Common myeloid progenitor, CD34-positive (primary cell): ENCODE results near the gene ARHGAP15.

Experiments used
- CTCF ChIA-PET: fragments of 350-600 bp; sonication (Branson Sonifier 250); formaldehyde crosslinking; loops from one replicate; lab custom pipeline; 2021; ENCODE audit warnings: antibody characterized with exemption; lab: Charles Lee
- POLR2A ChIA-PET: fragments of 350-600 bp; sonication (Branson Sonifier 250); formaldehyde crosslinking; loops from one replicate; lab custom pipeline; 2021; ENCODE audit warnings: antibody characterized with exemption; lab: Charles Lee
- DNase-seq, 3 donors: peaks; one replicate each; pipeline versions ENCODE4 v3.0.0 to v3.0.0-alpha.2; 2013
- H3K27ac ChIP-seq, 2 experiments: 1 replicate in 1 of 2; 2 replicates in 1 of 2; pipeline ENCODE4 v1.7.0; 2013; ENCODE audit warnings: inconsistent platforms in 2 of 2, low read length in 2 of 2, mild to moderate bottlenecking in 2 of 2, low read depth in 1 of 2, moderate library complexity in 1 of 2; ENCODE audit not compliant: severe bottlenecking in 2 of 2, insufficient read depth in 1 of 2, poor library complexity in 1 of 2
- H3K27me3 ChIP-seq, 5 experiments: replicated peaks in 2 of 5; 1 replicate in 3 of 5; 2 replicates in 2 of 5; pipeline versions ENCODE4 v1.6.1 to v1.7.0; 2013; ENCODE audit warnings: low read length in 4 of 5, mild to moderate bottlenecking in 2 of 5, moderate library complexity in 2 of 5, inconsistent platforms in 1 of 5; ENCODE audit not compliant: insufficient read depth in 5 of 5, control insufficient read depth in 4 of 5
- H3K36me3 ChIP-seq, 4 experiments: 1 replicate in 2 of 4; 2 replicates in 2 of 4; pipeline versions ENCODE4 v1.6.1 to v1.7.0; 2013; ENCODE audit warnings: low read length in 3 of 4, control low read depth in 1 of 4, mild to moderate bottlenecking in 1 of 4; ENCODE audit not compliant: control insufficient read depth in 4 of 4, insufficient read depth in 4 of 4
- H3K4me1 ChIP-seq, 4 experiments: 1 replicate in 3 of 4; 2 replicates in 1 of 4; pipeline versions ENCODE4 v1.6.1 to v1.7.1; 2013; ENCODE audit warnings: low read length in 3 of 4, mild to moderate bottlenecking in 3 of 4, control low read depth in 1 of 4, inconsistent platforms in 1 of 4, moderate library complexity in 1 of 4; ENCODE audit not compliant: control insufficient read depth in 4 of 4, insufficient read depth in 4 of 4; ENCODE audit errors: control extremely low read depth in 1 of 4
- H3K4me3 ChIP-seq, 7 experiments: 1 replicate in 4 of 7; 2 replicates in 3 of 7; pipeline versions ENCODE4 v1.5.1 to v1.7.0; 2013; ENCODE audit warnings: mild to moderate bottlenecking in 7 of 7, low read length in 6 of 7, moderate library complexity in 6 of 7, inconsistent platforms in 2 of 7, low read depth in 2 of 7, control low read depth in 1 of 7; ENCODE audit not compliant: insufficient read depth in 4 of 7, control insufficient read depth in 1 of 7; ENCODE audit errors: extremely low read depth in 1 of 7
- H3K9me3 ChIP-seq, 5 experiments: 1 replicate in 4 of 5; 2 replicates in 1 of 5; pipeline versions ENCODE4 v1.6.1 to v1.7.1; 2013; ENCODE audit warnings: low read length in 4 of 5, mild to moderate bottlenecking in 2 of 5, inconsistent platforms in 1 of 5, low read depth in 1 of 5, moderate library complexity in 1 of 5; ENCODE audit not compliant: control insufficient read depth in 4 of 5, insufficient read depth in 2 of 5; ENCODE audit errors: control extremely low read depth in 1 of 5
- WGBS: methylation state at CpG from one replicate; pipeline ENCODE4 v1.1.5; 2013; ENCODE audit not compliant: insufficient coverage; 5-methylcytosine and 5-hydroxymethylcytosine counted together

ARHGAP15 gene

GRCh38 chr2:143148757-143149156 lies 19.5 kb downstream of the ARHGAP15 start:
- Histone ChIP-seq H3K9me3 (no peaks in the 10 kb centered on the region), H3K4me3 (peak overlapping the region in 4 of 7 experiments; percentile 1 to 35 (median 6)), H3K36me3 (peaks cover 0 to 12% (median 3%) of the 10 kb centered on the region in 4 experiments), H3K4me1 (peaks cover 44 to 77% (median 62%) of the 10 kb centered on the region in 4 experiments), H3K27ac (peak overlapping the region in 1 of 2 experiments; percentile 50), H3K27me3 (no peaks in the 10 kb centered on the region)
- POLR2A ChIA-PET, result no interaction called here
- 60% methylated on average over 4 of the region's 5 CpGs for WGBS
- peak in 2 of 3 donors; percentile 62 to 73 for DNase-seq
- CTCF ChIA-PET, result interaction anchor here (0.7 to 2.8 kb wide), 10 partner anchors 8 to 1556 kb away, joined by 3 to 16 read pairs (median 3); no protein-coding TSS in a partner anchor

- H3K4me3 ChIP-seq, result peak overlapping the region in 3 of 7 experiments; percentile 31 to 43 (median 34)
- 0% methylated on average over 3 of the region's 4 CpGs for WGBS
- ChIA-PET POLR2A (no interaction called here), CTCF (interaction anchor here (1.0 to 2.8 kb wide), 3 partner anchors 10 to 19 kb away, joined by 3 to 16 read pairs (median 11); no protein-coding TSS in a partner anchor)
- H3K27me3 ChIP-seq, result no peaks in the 10 kb centered on the region
- peaks cover under 1 to 19% (median 3%) of the 10 kb centered on the region in 4 experiments for H3K36me3 ChIP-seq
- no peaks in the 10 kb centered on the region for H3K9me3 ChIP-seq
- DNase-seq, result peak; percentile 77 to 93 (median 86)
- peak overlapping the region; percentile 46 to 62 for H3K27ac ChIP-seq
- peaks cover 44 to 73% (median 57%) of the 10 kb centered on the region in 4 experiments for H3K4me1 ChIP-seq
Measured at GRCh38 chr2:143150287-143150686, 21.1 kb downstream of the ARHGAP15 start.

- no peak for DNase-seq
- Histone ChIP-seq H3K36me3 (peaks cover 2 to 29% (median 5%) of the 10 kb centered on the region in 4 experiments), H3K4me1 (peaks cover 44 to 64% (median 54%) of the 10 kb centered on the region in 4 experiments), H3K9me3 (no peaks in the 10 kb centered on the region), H3K4me3 (no peak overlapping the region), H3K27ac (no peak overlapping the region), H3K27me3 (no peaks in the 10 kb centered on the region)
- no CpG with 5 or more reads among the region's 1 CpG for WGBS
- POLR2A ChIA-PET, result interaction anchor here (0.5 kb wide), 1 partner anchor 80 kb away, joined by 3 read pairs; no protein-coding TSS in a partner anchor
- CTCF ChIA-PET, result interaction anchor here (1.2 to 1.4 kb wide), 2 partner anchors 11 to 14 kb away, joined by 3 to 4 read pairs; no protein-coding TSS in a partner anchor
Measured at GRCh38 chr2:143151111-143151752, 22.0 kb downstream of the ARHGAP15 start.

- Histone ChIP-seq H3K4me3 (no peak overlapping the region), H3K9me3 (no peaks in the 10 kb centered on the region)
- POLR2A ChIA-PET, result no interaction called here
Measured at GRCh38 chr2:143152219-143152618, 23.0 kb downstream of the ARHGAP15 start.

GRCh38 chr2:143152637-143153036 lies 23.4 kb downstream of the ARHGAP15 start:
- DNase-seq, result no peak
- Histone ChIP-seq H3K36me3 (peaks cover 3 to 32% (median 6%) of the 10 kb centered on the region in 4 experiments), H3K9me3 (no peaks in the 10 kb centered on the region), H3K4me1 (peaks cover 36 to 52% (median 49%) of the 10 kb centered on the region in 4 experiments), H3K27me3 (no peaks in the 10 kb centered on the region), H3K4me3 (peak overlapping the region in 1 of 7 experiments; percentile 10), H3K27ac (no peak overlapping the region)
- ChIA-PET POLR2A (no interaction called here), CTCF (interaction anchor here (1.2 to 1.4 kb wide), 2 partner anchors 10 to 15 kb away, joined by 3 to 4 read pairs; no protein-coding TSS in a partner anchor)
- whole genome bisulfite sequencing, result 85% methylated on average over 2 of the region's 3 CpGs

More at GRCh38 chr2:143152219-143152618, 23.0 kb downstream of the ARHGAP15 start:
- H3K27me3 ChIP-seq, result no peaks in the 10 kb centered on the region
- 91% methylated on average over 1 of the region's 2 CpGs for WGBS
- H3K4me1 ChIP-seq, result peaks cover 40 to 55% (median 49%) of the 10 kb centered on the region in 4 experiments
- CTCF ChIA-PET, result interaction anchor here (1.2 to 1.4 kb wide), 2 partner anchors 10 to 15 kb away, joined by 3 to 4 read pairs; no protein-coding TSS in a partner anchor
- no peak overlapping the region for H3K27ac ChIP-seq
- H3K36me3 ChIP-seq, result peaks cover 3 to 32% (median 6%) of the 10 kb centered on the region in 4 experiments
- no peak for DNase-seq

- CTCF ChIA-PET, result interaction anchor here (0.9 to 8.4 kb wide), 6 partner anchors 10 to 104 kb away, joined by 3 to 100 read pairs (median 7); no protein-coding TSS in a partner anchor
- Histone ChIP-seq H3K4me1 (peaks cover 20 to 51% (median 45%) of the 10 kb centered on the region in 4 experiments), H3K27ac (no peak overlapping the region), H3K9me3 (no peaks in the 10 kb centered on the region), H3K27me3 (no peaks in the 10 kb centered on the region), H3K4me3 (no peak overlapping the region), H3K36me3 (peaks cover 3 to 37% (median 6%) of the 10 kb centered on the region in 4 experiments)
- no peak for DNase-seq
- POLR2A ChIA-PET, result no interaction called here
Measured at GRCh38 chr2:143155661-143156060, 26.4 kb downstream of the ARHGAP15 start.
